ENCODE measurements around the gene PGS1. TPM values are rescaled to one million over a fixed set of nuclear protein-coding genes. Genes with fewer than 3 reads are reported as not detected.

PGS1 gene
- polyA plus RNA-seq, 3 donors = 26.0 to 87.1 (median 28.0) TPM

DNA sequence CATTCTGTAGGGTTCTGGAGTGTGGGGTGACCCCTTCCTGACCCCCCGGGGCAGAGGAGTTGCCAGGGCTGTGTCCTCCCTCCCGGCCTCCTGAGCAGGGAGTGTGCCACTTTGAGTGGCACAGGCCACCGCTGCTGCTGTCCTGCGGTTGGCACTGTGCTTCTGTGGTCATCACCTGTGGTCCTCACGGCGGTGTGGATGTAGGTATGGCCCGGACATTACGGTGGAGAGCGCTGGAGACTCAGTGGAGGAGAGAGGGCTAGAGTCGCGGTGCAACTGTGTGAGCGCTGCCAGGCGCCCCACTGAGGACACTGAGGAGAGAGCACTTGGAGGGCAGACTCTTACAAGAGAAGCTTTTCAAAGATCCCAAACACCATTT, 39.1 kb downstream of the PGS1 start:
- peaks cover 36 to 48% of the 10 kb centered on the region in 2 donors for H3K36me3 ChIP-seq (replicated peaks in 1 of 2; ENCODE audit: control insufficient read depth in 1 of 2, insufficient read depth in 2 of 2, low read length in 2 of 2)
- peak overlapping the region; percentile 48 to 68 for H3K4me3 Mint-ChIP-seq

DNA sequence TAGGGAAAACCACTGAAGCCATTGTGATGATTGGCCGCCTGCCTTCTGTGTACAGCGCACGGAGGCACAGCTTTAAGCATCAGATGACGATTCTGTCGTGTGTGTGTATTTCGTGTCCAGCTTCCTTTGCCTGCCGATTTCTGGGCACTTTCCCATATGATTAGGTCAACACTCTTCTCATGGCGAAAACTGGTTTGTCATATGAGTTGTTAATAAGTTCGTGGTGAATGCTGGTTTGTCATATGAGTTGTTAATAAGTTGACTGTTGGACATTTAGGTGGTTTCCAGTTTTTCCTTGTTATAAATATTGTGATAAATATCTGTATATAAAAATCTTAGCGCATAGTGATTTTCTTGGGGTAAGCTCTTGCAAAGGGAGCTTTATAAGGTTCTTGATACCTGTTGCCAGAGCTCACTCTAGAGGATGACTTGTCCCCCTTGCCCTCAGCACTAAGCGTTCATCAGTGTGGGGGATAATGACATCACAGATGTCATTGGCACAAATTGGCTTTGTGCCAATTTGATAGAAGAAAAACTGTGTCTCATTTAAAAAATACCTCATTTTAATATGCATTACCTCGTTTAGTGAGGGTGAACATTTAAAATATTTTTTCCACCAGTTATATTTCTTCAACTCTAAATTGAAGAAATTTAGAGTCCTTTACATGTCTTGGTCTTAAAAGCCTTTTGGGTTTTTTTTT, 40.0 kb downstream of the PGS1 start:
- TF ChIP-seq, protein P1, sequence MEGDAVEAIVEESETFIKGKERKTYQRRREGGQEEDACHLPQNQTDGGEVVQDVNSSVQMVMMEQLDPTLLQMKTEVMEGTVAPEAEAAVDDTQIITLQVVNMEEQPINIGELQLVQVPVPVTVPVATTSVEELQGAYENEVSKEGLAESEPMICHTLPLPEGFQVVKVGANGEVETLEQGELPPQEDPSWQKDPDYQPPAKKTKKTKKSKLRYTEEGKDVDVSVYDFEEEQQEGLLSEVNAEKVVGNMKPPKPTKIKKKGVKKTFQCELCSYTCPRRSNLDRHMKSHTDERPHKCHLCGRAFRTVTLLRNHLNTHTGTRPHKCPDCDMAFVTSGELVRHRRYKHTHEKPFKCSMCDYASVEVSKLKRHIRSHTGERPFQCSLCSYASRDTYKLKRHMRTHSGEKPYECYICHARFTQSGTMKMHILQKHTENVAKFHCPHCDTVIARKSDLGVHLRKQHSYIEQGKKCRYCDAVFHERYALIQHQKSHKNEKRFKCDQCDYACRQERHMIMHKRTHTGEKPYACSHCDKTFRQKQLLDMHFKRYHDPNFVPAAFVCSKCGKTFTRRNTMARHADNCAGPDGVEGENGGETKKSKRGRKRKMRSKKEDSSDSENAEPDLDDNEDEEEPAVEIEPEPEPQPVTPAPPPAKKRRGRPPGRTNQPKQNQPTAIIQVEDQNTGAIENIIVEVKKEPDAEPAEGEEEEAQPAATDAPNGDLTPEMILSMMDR (IDR thresholded peaks at IDR 0.05) = no peak
- WGBS (ENCODE audit: insufficient coverage) = 80% methylated on average over 7 of the region's 12 CpGs
- Mint-ChIP-seq H3K9me3 (peaks cover 0 to 4% (median 0%) of the 10 kb centered on the region in 7 donors), H3K36me3 (peaks cover 86 to 91% of the 10 kb centered on the region in 2 donors), H3K27me3 (ENCODE audit: low read depth in 3 of 3) (no peaks in the 10 kb centered on the region), H3K4me3 (no peak overlapping the region), H3K27ac (peak overlapping the region; percentile 25 to 100 (median 85)), H3K4me1 (peaks cover 57% of the 10 kb centered on the region)
- Histone ChIP-seq H3K4me1 (ENCODE audit: control insufficient read depth in 1 of 2, insufficient read depth in 2 of 2, low read length in 2 of 2) (peaks cover 44 to 47% of the 10 kb centered on the region in 2 donors), H3K9me3 (replicated peaks in 1 of 2; ENCODE audit: control insufficient read depth in 1 of 2, insufficient read depth in 1 of 2, low read length in 2 of 2) (no peaks in the 10 kb centered on the region), H3K79me2 (ENCODE audit: insufficient read depth, low read length) (peaks cover 59% of the 10 kb centered on the region), H3K4me3 (replicated peaks in 1 of 3; ENCODE audit: low read depth in 2 of 3, low read length in 3 of 3) (no peak overlapping the region), H3K27me3 (ENCODE audit: control insufficient read depth in 2 of 2, insufficient read depth in 2 of 2, low read length in 2 of 2) (no peaks in the 10 kb centered on the region), H2AFZ (ENCODE audit: insufficient read depth, low read depth, low read length, poor library complexity, severe bottlenecking) (no peak overlapping the region), H4K20me1 (ENCODE audit: insufficient read depth, low read length) (peaks cover 10% of the 10 kb centered on the region), H3K4me2 (replicated peaks; ENCODE audit: extremely low read depth, low read length, poor library complexity, severe bottlenecking) (no peak overlapping the region), H3K27ac (ENCODE audit: low read depth in 1 of 2, low read length in 2 of 2) (no peak overlapping the region), H3K9ac (ENCODE audit: insufficient read depth, low read length, poor library complexity, severe bottlenecking) (no peak overlapping the region), H3K36me3 (replicated peaks in 1 of 2; ENCODE audit: control insufficient read depth in 1 of 2, insufficient read depth in 2 of 2, low read length in 2 of 2) (peaks cover 44 to 58% of the 10 kb centered on the region in 2 donors)
- DNase-seq = peak in 1 of 3 donors; percentile 40
- intact Hi-C loops (cut with micrococcal nuclease) = loop anchor here in 1 of 2 donors (5.0 kb wide), 1 partner anchor 131 kb away; no protein-coding TSS in a partner anchor

More for the DNA sequence above, 39.1 kb downstream of the PGS1 start:
- H3K4me1 ChIP-seq (ENCODE audit: control insufficient read depth in 1 of 2, insufficient read depth in 2 of 2, low read length in 2 of 2) = peaks cover 53 to 57% of the 10 kb centered on the region in 2 donors
- DNase-seq = no peak
- H3K27ac ChIP-seq (ENCODE audit: low read depth in 1 of 2, low read length in 2 of 2) = peak overlapping the region; percentile 87 to 92
- intact Hi-C loops (cut with micrococcal nuclease) = loop anchor here in 1 of 2 donors (2.0 to 5.0 kb wide), 2 partner anchors 29 to 130 kb away; no protein-coding TSS in a partner anchor
- H3K4me2 ChIP-seq (replicated peaks; ENCODE audit: extremely low read depth, low read length, poor library complexity, severe bottlenecking) = peak overlapping the region; percentile 51
- H4K20me1 ChIP-seq (ENCODE audit: insufficient read depth, low read length) = peaks cover 3% of the 10 kb centered on the region
- TF ChIP-seq, protein P1 (IDR thresholded peaks at IDR 0.05) = no peak
- Mint-ChIP-seq H3K36me3 (peaks cover 84 to 90% of the 10 kb centered on the region in 2 donors), H3K27ac (peak overlapping the region; percentile 97 to 100 (median 98)), H3K9me3 (peaks cover 0 to 4% (median 0%) of the 10 kb centered on the region in 7 donors), H3K27me3 (ENCODE audit: low read depth in 3 of 3) (no peaks in the 10 kb centered on the region), H3K4me1 (peaks cover 64% of the 10 kb centered on the region)
- H3K27me3 ChIP-seq (ENCODE audit: control insufficient read depth in 2 of 2, insufficient read depth in 2 of 2, low read length in 2 of 2) = no peaks in the 10 kb centered on the region
- H3K79me2 ChIP-seq (ENCODE audit: insufficient read depth, low read length) = peaks cover 57% of the 10 kb centered on the region
- H3K9ac ChIP-seq (ENCODE audit: insufficient read depth, low read length, poor library complexity, severe bottlenecking) = peak overlapping the region; percentile 63
- peak overlapping the region in 1 of 3 experiments; percentile 27 for H3K4me3 ChIP-seq (replicated peaks in 1 of 3; ENCODE audit: low read depth in 2 of 3, low read length in 3 of 3)
- no peaks in the 10 kb centered on the region for H3K9me3 ChIP-seq (replicated peaks in 1 of 2; ENCODE audit: control insufficient read depth in 1 of 2, insufficient read depth in 1 of 2, low read length in 2 of 2)
- H2AFZ ChIP-seq (ENCODE audit: insufficient read depth, low read depth, low read length, poor library complexity, severe bottlenecking) = no peak overlapping the region
- 98% methylated on average over 8 of the region's 13 CpGs for WGBS (ENCODE audit: insufficient coverage)

Measured in CD14-positive monocyte (primary cell).